Keratinocyte (primary cell): ENCODE measurements around the gene RNPEPL1. TPM values are rescaled to one million over a fixed set of nuclear protein-coding genes. Genes with fewer than 3 reads are reported as not detected.

Experiments
- DNase-seq: peaks from one replicate; pipeline ENCODE4 v3.0.0-alpha.2; 2011; ENCODE audit warnings: low read depth, missing footprints, low spot score
- FAIRE-seq: peaks from 2 replicates; lab custom pipeline; 2011; peaks lifted over from hg19 to GRCh38; lab: Jason Lieb, UNC
- H2AFZ ChIP-seq: 2 replicates; pipeline ENCODE4 v1.6.0; 2012; ENCODE audit warnings: low read length, control low read depth, inconsistent platforms; ENCODE audit not compliant: control insufficient read depth
- H3K27ac ChIP-seq: 2 replicates; pipeline ENCODE4 v1.5.1; 2011; ENCODE audit warnings: low read length; ENCODE audit not compliant: control insufficient read depth, insufficient read depth
- H3K27me3 ChIP-seq: 3 replicates; pipeline ENCODE4 v1.6.0; 2011; ENCODE audit warnings: low read length; ENCODE audit not compliant: control insufficient read depth, insufficient read depth; ENCODE audit errors: extremely low read depth
- H3K36me3 ChIP-seq, 2 experiments: 2 replicates in 1 of 2; 3 replicates in 1 of 2; pipeline ENCODE4 v1.5.1; 2011; ENCODE audit warnings: low read length in 2 of 2, mild to moderate bottlenecking in 1 of 2; ENCODE audit not compliant: control insufficient read depth in 2 of 2, insufficient read depth in 2 of 2; ENCODE audit errors: extremely low read depth in 1 of 2
- H3K4me1 ChIP-seq: 3 replicates; pipeline ENCODE4 v1.5.1; 2011; ENCODE audit warnings: low read length; ENCODE audit not compliant: control insufficient read depth, insufficient read depth; ENCODE audit errors: extremely low read depth
- H3K4me2 ChIP-seq: 3 replicates; pipeline ENCODE4 v1.6.0; 2011; ENCODE audit warnings: low read depth, low read length; ENCODE audit not compliant: control insufficient read depth, insufficient read depth; ENCODE audit errors: extremely low read depth
- H3K4me3 ChIP-seq, 3 experiments: fragments of 200-600 bp in 1 of 3; sonication (generic) in 1 of 3; 2 replicates in 2 of 3; 3 replicates in 1 of 3; pipeline ENCODE4 v1.5.1; 2011 to 2016; ENCODE audit warnings: low read length in 3 of 3, mild to moderate bottlenecking in 3 of 3, control low read depth in 2 of 3, inconsistent platforms in 1 of 3, low read depth in 1 of 3, mixed read lengths in 1 of 3, mixed run types in 1 of 3, moderate library complexity in 1 of 3; ENCODE audit not compliant: control insufficient read depth in 2 of 3, insufficient read depth in 2 of 3; ENCODE audit errors: extremely low read depth in 1 of 3
- H3K79me2 ChIP-seq: 2 replicates; pipeline ENCODE4 v1.6.0; 2012; ENCODE audit warnings: low read length; ENCODE audit not compliant: control insufficient read depth, insufficient read depth
- H3K9ac ChIP-seq: 3 replicates; pipeline ENCODE4 v1.6.0; 2011; ENCODE audit warnings: low read length; ENCODE audit not compliant: control insufficient read depth, insufficient read depth; ENCODE audit errors: extremely low read depth
- H3K9me1 ChIP-seq: 3 replicates; pipeline ENCODE4 v1.6.0; 2011; ENCODE audit warnings: low read length; ENCODE audit not compliant: control insufficient read depth, insufficient read depth; ENCODE audit errors: extremely low read depth
- H3K9me3 ChIP-seq: 2 replicates; pipeline ENCODE4 v1.5.1; 2012; ENCODE audit warnings: low read depth, low read length; ENCODE audit not compliant: control insufficient read depth
- H4K20me1 ChIP-seq: 3 replicates; pipeline ENCODE4 v1.6.0; 2011; ENCODE audit warnings: low read length; ENCODE audit not compliant: control insufficient read depth, insufficient read depth; ENCODE audit errors: extremely low read depth
- CTCF ChIP-seq, 3 experiments: IDR thresholded peaks in 1 of 3; conservative IDR thresholded peaks in 1 of 3; optimal IDR thresholded peaks in 1 of 3; 2 replicates in 2 of 3; 3 replicates in 1 of 3; pipeline versions ENCODE3 to v1.5.1; 2011; ENCODE audit warnings: low read length in 3 of 3, mild to moderate bottlenecking in 3 of 3, moderate library complexity in 2 of 3, control low read depth in 1 of 3, inconsistent platforms in 1 of 3; ENCODE audit not compliant: insufficient read depth in 2 of 3; ENCODE audit errors: extremely low read depth in 1 of 3
- EZH2 ChIP-seq: IDR thresholded peaks from one replicate; pipeline ENCODE4 v1.6.1; 2012; ENCODE audit warnings: inconsistent platforms, mild to moderate bottlenecking, low read length, moderate library complexity
- dilution Hi-C: fragments of 300-500 bp; cut with MboI; formaldehyde crosslinking; loops from one replicate; pipeline ENCODE4 v1.7.0; 2020; ENCODE audit warnings: low sequenced_read_pairs; ENCODE audit not compliant: extremely low pct_ligation_motif_present
- polyA plus RNA-seq, 5 experiments: library from polyadenylated mRNA; depleted of rRNA in 3 of 5; stranded (reverse) in 3 of 5; stranded (forward) in 1 of 5; unstranded in 1 of 5; fragments of >200 nt; gene quantifications; 1 replicate in 1 of 5; 2 replicates in 3 of 5; 3 replicates in 1 of 5; pipeline versions ENCODE4 v1.2.1 to v1.2.3, GENCODE V29; 2011 to 2012; ENCODE audit warnings: missing spikeins in 2 of 5, low read depth in 1 of 5, low replicate concordance in 1 of 5

The RNPEPL1 gene
- polyA plus RNA-seq, 1 donor (not counting 4 experiments of a cell fraction or from before 2014, with no cell fraction given): 3.7 TPM

GRCh38 chr2:240629968-240630770 is 61.9 kb downstream of the RNPEPL1 start:
- no peak overlapping the region for H3K27ac ChIP-seq
- dilution Hi-C loops: no loop called here
- H4K20me1 ChIP-seq: no peaks in the 10 kb centered on the region
- no peak overlapping the region for H3K4me3 ChIP-seq
- H3K36me3 ChIP-seq: no peaks in the 10 kb centered on the region
- H3K4me1 ChIP-seq: no peaks in the 10 kb centered on the region
- no peaks in the 10 kb centered on the region for H3K9me1 ChIP-seq
- H3K9me3 ChIP-seq: peaks cover 2% of the 10 kb centered on the region
- TF ChIP-seq EZH2 (no peak), CTCF (optimal IDR thresholded peaks at IDR 0.05 in 1 of 3, IDR thresholded peaks at IDR 0.05 in 1 of 3, conservative IDR thresholded peaks at IDR 0.05 in 1 of 3; ENCODE audit: extremely low read depth in 1 of 3, insufficient read depth in 2 of 3, low read length in 3 of 3) (no peak)
- H3K27me3 ChIP-seq: no peaks in the 10 kb centered on the region
- no peak overlapping the region for H3K9ac ChIP-seq
- H2AFZ ChIP-seq: no peak overlapping the region
- no peak overlapping the region for H3K4me2 ChIP-seq
- DNase-seq: no peak
- FAIRE-seq: no peak
- no peaks in the 10 kb centered on the region for H3K79me2 ChIP-seq

Other genes with a start within 250 kb of the RNPEPL1 start
- gene GPC1, start 132.8 kb upstream of the RNPEPL1 start, polyA plus RNA-seq: 46.6 to 117 TPM (median 75.0 TPM) in 3 replicates
- gene ANKMY1, start 10.5 kb upstream of the RNPEPL1 start, polyA plus RNA-seq: 2.5 to 5.0 TPM (median 3.3 TPM) in 3 replicates
- 2.8 to 4.4 TPM (median 4.1 TPM) in 3 replicates for gene DUSP28, start 8.1 kb upstream of the RNPEPL1 start, polyA plus RNA-seq
- gene CAPN10, start 18.2 kb downstream of the RNPEPL1 start, polyA plus RNA-seq: 6.1 to 11.8 TPM (median 7.1 TPM) in 3 replicates
- gene GPR35, start 57.0 kb downstream of the RNPEPL1 start, polyA plus RNA-seq: 0.04 to 0.17 TPM (median 0.09 TPM) in 3 replicates
- not detected in 3 replicates for gene AQP12B, start 114.4 kb downstream of the RNPEPL1 start, polyA plus RNA-seq
- gene AQP12A, start 123.4 kb downstream of the RNPEPL1 start, polyA plus RNA-seq: not detected in 3 replicates